ENCODE measurements around the gene GRIA1.

The GRIA1 gene

DNA sequence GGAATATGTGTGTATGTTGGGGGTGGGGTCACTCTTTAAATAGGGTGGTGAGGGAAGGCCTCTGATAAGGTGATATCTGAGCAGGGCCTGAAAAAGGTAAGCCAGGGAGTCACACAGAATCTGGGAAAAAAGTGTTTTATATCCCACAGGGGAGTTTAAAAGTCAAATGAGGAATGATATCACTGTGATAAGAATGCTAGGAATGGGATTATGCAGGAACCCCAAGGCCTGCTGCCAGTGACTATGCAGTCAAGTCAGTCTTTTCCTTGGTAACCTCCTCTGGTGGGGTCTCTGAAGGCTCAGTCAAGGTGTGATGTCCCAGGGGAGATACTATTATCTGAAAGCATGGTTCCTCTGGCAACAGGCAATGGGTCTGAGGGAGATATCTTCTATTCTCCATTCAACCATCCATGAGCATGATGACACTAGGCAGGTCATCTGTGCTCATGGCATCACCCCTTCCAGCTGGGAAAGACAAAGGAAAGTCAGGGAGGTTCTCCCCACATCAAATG is 53.5 kb downstream of the GRIA1 start:
- TF ChIP-seq RAD21 (IDR thresholded peaks at IDR 0.05; ENCODE audit: low read depth) (no peak), ZBTB7A (IDR thresholded peaks at IDR 0.05; ENCODE audit: low read depth) (no peak), EGR1 (IDR thresholded peaks at IDR 0.05) (no peak), CREB1 (IDR thresholded peaks at IDR 0.05; ENCODE audit: low read depth) (no peak), EP300 (IDR thresholded peaks at IDR 0.05; ENCODE audit: borderline replicate concordance) (no peak)
- TF ChIP-seq, protein P1, sequence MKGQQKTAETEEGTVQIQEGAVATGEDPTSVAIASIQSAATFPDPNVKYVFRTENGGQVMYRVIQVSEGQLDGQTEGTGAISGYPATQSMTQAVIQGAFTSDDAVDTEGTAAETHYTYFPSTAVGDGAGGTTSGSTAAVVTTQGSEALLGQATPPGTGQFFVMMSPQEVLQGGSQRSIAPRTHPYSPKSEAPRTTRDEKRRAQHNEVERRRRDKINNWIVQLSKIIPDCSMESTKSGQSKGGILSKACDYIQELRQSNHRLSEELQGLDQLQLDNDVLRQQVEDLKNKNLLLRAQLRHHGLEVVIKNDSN (IDR thresholded peaks at IDR 0.05) = no peak

DNA sequence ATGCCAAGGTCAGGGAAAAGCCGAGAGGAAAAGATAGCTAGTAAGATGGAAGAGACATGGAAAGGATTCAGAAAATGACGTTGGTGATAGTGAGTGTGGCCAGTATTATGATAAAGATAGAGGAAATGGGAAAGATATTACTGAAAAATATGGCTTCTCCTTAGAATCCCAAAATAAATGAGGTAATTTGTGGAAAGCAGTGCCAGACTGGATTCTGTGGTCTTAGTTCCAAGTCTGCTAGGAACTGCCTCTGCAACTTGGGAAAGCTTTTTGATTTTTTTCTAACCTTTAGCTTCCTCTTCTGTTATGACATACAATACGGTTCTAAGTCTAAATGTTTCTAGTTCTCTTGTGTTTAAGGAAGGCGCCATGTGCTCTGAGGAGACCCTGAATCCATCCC is 54.2 kb downstream of the GRIA1 start:
- TF ChIP-seq CEBPB (IDR thresholded peaks at IDR 0.05) (no peak), CREB1 (IDR thresholded peaks at IDR 0.05; ENCODE audit: low read depth) (no peak), ZBTB7A (IDR thresholded peaks at IDR 0.05; ENCODE audit: low read depth) (no peak), TCF12 (IDR thresholded peaks at IDR 0.05; ENCODE audit: low read depth) (no peak), FOXM1 (IDR thresholded peaks at IDR 0.05; ENCODE audit: borderline replicate concordance, low read depth) (no peak), RAD21 (IDR thresholded peaks at IDR 0.05; ENCODE audit: low read depth) (no peak), NFIC (IDR thresholded peaks at IDR 0.05) (no peak), EP300 (IDR thresholded peaks at IDR 0.05; ENCODE audit: borderline replicate concordance) (no peak), TAF1 (IDR thresholded peaks at IDR 0.05; ENCODE audit: low read depth) (no peak), TEAD4 (IDR thresholded peaks at IDR 0.05) (no peak)
- TF ChIP-seq, protein P2, sequence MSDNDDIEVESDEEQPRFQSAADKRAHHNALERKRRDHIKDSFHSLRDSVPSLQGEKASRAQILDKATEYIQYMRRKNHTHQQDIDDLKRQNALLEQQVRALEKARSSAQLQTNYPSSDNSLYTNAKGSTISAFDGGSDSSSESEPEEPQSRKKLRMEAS (IDR thresholded peaks at IDR 0.05) = no peak
- TF ChIP-seq, protein P3, sequence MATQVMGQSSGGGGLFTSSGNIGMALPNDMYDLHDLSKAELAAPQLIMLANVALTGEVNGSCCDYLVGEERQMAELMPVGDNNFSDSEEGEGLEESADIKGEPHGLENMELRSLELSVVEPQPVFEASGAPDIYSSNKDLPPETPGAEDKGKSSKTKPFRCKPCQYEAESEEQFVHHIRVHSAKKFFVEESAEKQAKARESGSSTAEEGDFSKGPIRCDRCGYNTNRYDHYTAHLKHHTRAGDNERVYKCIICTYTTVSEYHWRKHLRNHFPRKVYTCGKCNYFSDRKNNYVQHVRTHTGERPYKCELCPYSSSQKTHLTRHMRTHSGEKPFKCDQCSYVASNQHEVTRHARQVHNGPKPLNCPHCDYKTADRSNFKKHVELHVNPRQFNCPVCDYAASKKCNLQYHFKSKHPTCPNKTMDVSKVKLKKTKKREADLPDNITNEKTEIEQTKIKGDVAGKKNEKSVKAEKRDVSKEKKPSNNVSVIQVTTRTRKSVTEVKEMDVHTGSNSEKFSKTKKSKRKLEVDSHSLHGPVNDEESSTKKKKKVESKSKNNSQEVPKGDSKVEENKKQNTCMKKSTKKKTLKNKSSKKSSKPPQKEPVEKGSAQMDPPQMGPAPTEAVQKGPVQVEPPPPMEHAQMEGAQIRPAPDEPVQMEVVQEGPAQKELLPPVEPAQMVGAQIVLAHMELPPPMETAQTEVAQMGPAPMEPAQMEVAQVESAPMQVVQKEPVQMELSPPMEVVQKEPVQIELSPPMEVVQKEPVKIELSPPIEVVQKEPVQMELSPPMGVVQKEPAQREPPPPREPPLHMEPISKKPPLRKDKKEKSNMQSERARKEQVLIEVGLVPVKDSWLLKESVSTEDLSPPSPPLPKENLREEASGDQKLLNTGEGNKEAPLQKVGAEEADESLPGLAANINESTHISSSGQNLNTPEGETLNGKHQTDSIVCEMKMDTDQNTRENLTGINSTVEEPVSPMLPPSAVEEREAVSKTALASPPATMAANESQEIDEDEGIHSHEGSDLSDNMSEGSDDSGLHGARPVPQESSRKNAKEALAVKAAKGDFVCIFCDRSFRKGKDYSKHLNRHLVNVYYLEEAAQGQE (IDR thresholded peaks at IDR 0.05; ENCODE audit: low read depth) = no peak
- TF ChIP-seq, protein P1 (IDR thresholded peaks at IDR 0.05) = no peak

DNA sequence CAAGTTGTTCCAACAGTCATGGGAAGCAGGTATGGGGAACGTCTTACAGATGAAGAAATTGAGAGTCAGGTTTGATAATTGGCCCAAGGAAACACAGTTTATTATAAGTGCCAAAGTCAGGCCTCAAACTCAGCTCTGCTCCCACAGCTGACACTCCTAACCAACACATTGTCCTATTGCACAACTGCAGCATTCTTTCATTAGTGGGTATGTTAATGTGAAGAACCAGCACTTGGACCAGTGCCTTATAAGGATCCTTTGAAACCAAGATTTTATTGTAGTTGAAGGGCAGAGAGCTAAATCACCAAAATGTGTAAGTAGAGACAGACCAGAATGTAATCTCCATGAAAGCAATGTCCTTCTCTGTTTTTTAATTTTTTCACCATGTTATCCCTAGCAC is 56.1 kb downstream of the GRIA1 start:
- TF ChIP-seq CEBPB (IDR thresholded peaks at IDR 0.05) = no peak
- TF ChIP-seq, protein P2 (IDR thresholded peaks at IDR 0.05) = no peak
- no peak for TF ChIP-seq TEAD4 (IDR thresholded peaks at IDR 0.05)
- TF ChIP-seq NFIC (IDR thresholded peaks at IDR 0.05) = no peak
- TF ChIP-seq YY1 (IDR thresholded peaks at IDR 0.05; ENCODE audit: low read depth) = no peak
- no peak for TF ChIP-seq EGR1 (IDR thresholded peaks at IDR 0.05)
- TF ChIP-seq TAF1 (IDR thresholded peaks at IDR 0.05; ENCODE audit: low read depth) = no peak
- TF ChIP-seq, protein P3 (IDR thresholded peaks at IDR 0.05; ENCODE audit: low read depth) = no peak
- TF ChIP-seq FOXM1 (IDR thresholded peaks at IDR 0.05; ENCODE audit: borderline replicate concordance, low read depth) = no peak
- no peak for TF ChIP-seq CREB1 (IDR thresholded peaks at IDR 0.05; ENCODE audit: low read depth)
- no peak for TF ChIP-seq ZBTB7A (IDR thresholded peaks at IDR 0.05; ENCODE audit: low read depth)
- TF ChIP-seq, protein P1 (IDR thresholded peaks at IDR 0.05) = no peak
- no peak for TF ChIP-seq EP300 (IDR thresholded peaks at IDR 0.05; ENCODE audit: borderline replicate concordance)

DNA sequence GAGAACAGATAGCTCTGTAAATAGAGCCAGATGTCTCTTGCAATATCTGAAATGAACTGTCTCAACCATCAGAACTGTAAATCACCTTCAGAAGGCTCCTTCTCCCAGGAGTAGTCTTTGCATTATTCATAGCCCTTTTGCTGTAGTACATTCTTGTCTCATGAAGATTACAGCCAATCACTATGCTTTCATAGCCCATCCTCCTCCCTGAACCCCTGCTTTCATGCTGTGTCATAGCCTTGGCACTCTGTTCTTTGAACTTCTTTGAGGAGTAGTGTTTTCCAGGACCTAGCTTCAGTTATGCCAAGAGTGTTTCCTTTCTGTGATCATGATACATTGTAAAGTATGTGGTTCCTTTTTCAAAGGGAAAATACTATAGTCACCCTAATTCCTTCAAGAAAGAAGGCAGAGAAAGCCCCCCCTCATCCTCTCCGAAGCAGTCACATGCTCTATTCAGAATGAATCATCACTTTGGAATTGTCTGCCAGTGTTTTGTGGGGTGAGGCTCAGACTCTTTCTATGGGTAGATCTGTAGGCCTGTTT is 61.1 kb downstream of the GRIA1 start:
- TF ChIP-seq, protein P2 (IDR thresholded peaks at IDR 0.05) = no peak
- TF ChIP-seq TEAD4 (IDR thresholded peaks at IDR 0.05) (no peak), EGR1 (IDR thresholded peaks at IDR 0.05) (no peak), CEBPB (IDR thresholded peaks at IDR 0.05) (no peak), TAF1 (IDR thresholded peaks at IDR 0.05; ENCODE audit: low read depth) (no peak), CREB1 (IDR thresholded peaks at IDR 0.05; ENCODE audit: low read depth) (no peak), RAD21 (IDR thresholded peaks at IDR 0.05; ENCODE audit: low read depth) (no peak), ZBTB7A (IDR thresholded peaks at IDR 0.05; ENCODE audit: low read depth) (no peak), FOXM1 (IDR thresholded peaks at IDR 0.05; ENCODE audit: borderline replicate concordance, low read depth) (no peak)
- TF ChIP-seq, protein P1 (IDR thresholded peaks at IDR 0.05) = no peak

DNA sequence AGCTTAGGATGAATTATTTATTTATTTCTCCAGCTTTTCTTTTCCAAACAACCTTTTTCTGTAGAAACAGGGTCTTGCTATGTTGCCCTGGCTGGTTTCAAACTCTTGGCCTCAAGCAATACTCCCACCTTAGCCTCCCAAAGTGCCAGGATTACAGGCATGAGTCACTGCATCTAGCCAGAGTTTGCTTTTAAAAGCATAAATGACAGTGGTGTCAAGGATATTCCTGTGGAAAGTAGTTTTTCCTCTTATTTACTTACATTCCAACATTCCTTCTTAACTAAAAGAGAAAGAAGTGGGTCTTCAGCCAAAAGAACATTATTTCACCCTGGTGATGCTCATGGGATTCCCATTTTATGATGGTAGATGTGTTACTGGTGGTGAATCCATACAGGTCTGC is 62.4 kb downstream of the GRIA1 start:
- TF ChIP-seq TCF12 (IDR thresholded peaks at IDR 0.05; ENCODE audit: low read depth) = no peak
- no peak for TF ChIP-seq CREB1 (IDR thresholded peaks at IDR 0.05; ENCODE audit: low read depth)
- TF ChIP-seq RAD21 (IDR thresholded peaks at IDR 0.05; ENCODE audit: low read depth) = no peak
- no peak for TF ChIP-seq ZBTB7A (IDR thresholded peaks at IDR 0.05; ENCODE audit: low read depth)
- TF ChIP-seq, protein P3 (IDR thresholded peaks at IDR 0.05; ENCODE audit: low read depth) = no peak
